Activated CD4-positive, CD25-positive, alpha-beta regulatory T cell treated with anti-CD3 and anti-CD28 coated beads, Interleukin-2, amount 50 U/mL, for 72 hours (primary cell): Measurements from ENCODE around the gene ZNF546.
A peak's percentile ranks its signal among the peaks of the same experiment; 100 is the strongest.
"Not testable (repeated sequence)": the region's sequence is repeated elsewhere in the genome, so short reads cannot be mapped to it uniquely, and the experiment has no call there.

ENCODE experiments used
- DNase-seq: peaks from one replicate; pipeline ENCODE4 v3.0.0; 2021

Gene ZNF546

GRCh38 chr19:39987167-39987566 lies 9.7 kb upstream of the ZNF546 start:
- no peak for DNase-seq

GRCh38 chr19:39987596-39987995 lies 9.3 kb upstream of the ZNF546 start:
- DNase-seq = no peak

DNA sequence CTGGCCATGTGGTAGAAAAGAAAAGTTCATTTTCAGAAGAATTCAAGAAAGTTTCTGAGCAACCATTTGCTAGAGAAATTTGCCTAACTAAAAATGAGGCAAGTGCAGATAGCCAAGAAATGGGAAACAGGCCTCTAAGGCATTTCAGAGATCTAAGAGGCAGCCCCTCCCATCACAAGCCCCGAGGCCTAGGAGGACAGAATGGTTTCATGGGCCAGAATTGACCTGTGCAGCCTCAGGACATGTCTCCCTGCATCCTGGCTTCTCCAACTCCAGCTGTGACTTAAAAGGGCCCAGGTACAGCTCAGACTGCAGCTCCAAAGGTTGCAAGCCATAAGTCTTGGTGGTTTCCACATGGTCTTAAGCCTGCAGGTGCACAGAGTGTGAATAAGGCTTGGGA lies 3.3 kb upstream of the ZNF546 start:
- no peak for DNase-seq

DNA sequence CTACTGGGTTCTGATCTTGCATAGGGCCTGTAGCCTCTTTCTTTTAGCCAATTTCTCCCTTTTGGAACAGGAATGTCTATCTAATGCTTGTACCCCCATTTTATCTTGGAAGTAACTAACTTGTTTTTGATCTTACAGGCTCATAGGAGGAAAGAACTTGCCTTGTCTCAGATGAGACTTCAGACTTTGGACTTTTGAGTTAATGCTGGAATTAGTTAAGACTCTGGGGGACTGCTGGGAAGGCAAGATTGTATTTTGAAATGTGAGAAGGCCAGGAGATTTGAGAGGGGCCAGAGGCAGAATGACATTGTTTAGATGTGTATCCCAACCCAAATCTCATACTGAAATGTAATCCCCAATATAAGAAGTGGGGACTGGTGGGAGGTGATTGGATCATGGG lies 2.5 kb upstream of the ZNF546 start:
- no peak for DNase-seq

GRCh38 chr19:39995794-39996193 lies 1.1 kb upstream of the ZNF546 start:
- DNase-seq = no peak

- DNase-seq = no peak
Measured at GRCh38 chr19:39996218-39996810, 546 bp upstream of the ZNF546 start.

DNA sequence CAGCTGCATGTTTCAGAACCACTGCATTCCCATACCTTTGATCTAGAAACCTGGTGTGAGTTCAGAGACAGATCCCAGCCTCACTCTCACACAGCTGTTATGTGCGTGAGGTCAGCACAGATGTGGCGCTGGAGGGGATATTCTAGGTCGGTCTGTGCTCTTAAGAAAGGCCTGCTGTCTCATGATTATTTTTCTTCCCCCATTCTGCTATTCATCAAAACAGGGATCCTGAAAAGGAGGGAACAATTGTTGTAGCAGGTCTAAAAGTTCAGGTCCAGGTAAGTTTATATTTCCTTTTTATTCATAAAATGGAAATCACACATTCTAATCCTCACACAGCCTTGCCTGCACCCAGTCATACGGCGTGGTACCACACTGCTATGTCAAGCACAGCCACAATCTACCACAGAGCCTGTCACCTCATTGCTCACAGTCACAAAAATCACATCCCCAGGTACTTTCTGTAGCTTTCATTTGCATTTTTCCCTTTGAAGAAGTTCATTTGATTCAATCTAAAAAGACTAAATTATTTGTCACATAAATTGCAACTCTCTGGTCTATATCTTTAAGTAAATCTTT lies 867 bp downstream of the ZNF546 start:
- DNase-seq = no peak

- no peak for DNase-seq
Measured at GRCh38 chr19:39998501-39998900, 1.6 kb downstream of the ZNF546 start.

GRCh38 chr19:40005691-40006272 lies 8.9 kb downstream of the ZNF546 start:
- no peak for DNase-seq

DNA sequence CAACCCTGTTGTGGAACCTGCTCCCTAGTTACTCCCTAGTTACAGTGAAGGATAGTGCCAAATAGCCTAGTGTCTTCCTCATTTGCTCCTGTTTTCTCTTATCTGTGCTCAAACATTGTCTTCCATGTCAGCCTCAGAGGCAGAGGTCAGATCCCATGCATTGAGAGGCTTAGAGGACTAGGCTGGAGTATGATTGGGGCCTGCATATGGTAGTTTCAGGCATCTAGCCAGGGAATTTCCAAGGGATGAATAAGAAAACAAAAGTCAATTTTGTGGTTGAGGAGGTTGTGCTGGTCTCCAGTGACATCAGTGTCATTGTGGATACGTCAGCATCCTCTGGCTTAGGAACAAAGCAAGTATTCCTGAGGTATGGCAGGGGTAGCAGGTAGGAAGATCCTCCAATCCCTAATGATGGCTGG lies 9.4 kb downstream of the ZNF546 start:
- no peak for DNase-seq

DNA sequence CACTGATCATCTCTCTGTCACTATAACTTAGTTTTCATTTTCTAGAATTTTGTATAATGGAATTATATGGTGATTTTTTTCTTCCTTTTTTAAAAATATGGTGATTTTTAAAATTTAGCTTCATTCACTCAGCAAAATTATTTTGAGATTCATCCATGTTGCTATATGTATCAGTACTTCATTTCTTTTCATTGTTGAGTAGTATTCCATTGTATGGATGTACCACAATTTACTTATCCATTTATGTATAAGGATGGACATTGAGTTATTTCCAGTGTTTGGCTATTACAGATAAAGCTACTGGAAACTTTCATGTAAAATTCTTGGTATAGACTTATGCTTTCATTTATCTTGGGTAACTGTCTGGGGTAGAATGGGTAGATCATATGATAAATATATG lies 12.8 kb downstream of the ZNF546 start:
- no peak for DNase-seq

- DNase-seq = no peak
Measured at GRCh38 chr19:40013991-40014390, 17.1 kb downstream of the ZNF546 start.

- DNase-seq = no peak
Measured at GRCh38 chr19:40023969-40024368, 27.1 kb downstream of the ZNF546 start.

GRCh38 chr19:40025938-40026596 lies 29.2 kb downstream of the ZNF546 start:
- DNase-seq = no peak

DNA sequence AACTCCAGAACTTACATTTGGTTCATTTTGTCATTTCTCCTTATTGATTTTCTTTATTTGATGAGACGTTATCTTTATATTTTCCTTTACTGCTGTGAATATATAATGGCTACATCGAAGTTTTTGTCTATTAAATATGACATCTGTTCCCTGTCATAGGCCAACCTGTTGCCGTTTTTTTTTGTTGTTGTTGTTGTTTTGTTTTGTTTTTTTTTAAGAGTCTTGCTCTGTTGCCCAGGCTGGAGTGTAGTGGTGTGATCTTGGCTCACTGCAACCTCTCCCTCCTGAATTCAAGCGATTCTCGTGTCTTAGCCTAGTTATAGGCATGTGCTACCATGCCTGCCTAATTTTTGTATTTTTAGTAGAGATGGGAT lies 29.7 kb downstream of the ZNF546 start:
- DNase-seq = no peak

DNA sequence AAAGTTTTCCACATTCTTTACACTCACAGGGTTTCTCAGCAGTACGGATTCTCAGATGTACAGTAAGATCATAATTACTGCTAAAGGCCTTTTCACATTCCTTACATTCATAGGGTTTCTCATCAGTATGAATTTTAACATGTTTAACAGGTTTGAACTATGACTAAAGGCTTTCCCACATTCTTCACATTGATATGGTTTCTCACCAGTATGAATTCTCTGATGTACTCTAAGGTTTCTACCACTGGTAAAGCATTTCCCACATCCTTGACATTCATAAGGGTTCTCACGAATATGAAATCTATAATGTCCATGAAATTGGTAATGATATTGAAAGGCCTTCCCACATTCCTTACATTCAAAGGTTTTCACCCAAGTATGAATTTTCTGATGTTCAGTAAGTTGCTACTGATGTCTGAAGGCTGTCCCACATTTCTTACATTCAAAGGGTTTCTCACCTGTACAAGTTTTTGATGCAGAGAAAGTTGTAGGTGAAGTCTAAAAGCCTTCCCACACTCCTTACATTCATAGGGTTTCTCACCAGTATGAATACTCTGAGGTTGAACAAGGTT lies 37.2 kb downstream of the ZNF546 start:
- DNase-seq = no peak

- DNase-seq = no peak
Measured at GRCh38 chr19:40035996-40036395, 39.1 kb downstream of the ZNF546 start.

GRCh38 chr19:40038047-40038446 lies 41.2 kb downstream of the ZNF546 start:
- not testable (repeated sequence) for DNase-seq

GRCh38 chr19:40041718-40042117 lies 44.9 kb downstream of the ZNF546 start:
- not testable (repeated sequence) for DNase-seq

DNA sequence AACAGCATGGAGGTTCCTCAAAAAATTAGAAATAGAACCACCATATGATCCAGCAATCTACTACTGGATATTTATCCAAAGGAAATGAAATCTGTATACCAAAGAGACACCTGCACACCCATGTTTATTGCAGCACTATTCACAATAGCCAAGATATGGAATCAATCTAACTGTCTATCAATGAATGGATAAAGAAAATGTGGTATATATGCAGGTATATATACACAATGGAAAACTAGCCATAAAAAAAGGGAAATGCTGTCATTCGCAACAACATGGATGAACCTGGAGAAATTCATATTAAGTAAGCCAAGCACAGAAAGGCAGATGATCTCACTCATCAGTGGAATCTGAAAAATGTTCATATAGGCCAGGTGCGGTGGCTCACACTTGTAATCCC lies 56.6 kb downstream of the ZNF546 start:
- no peak for DNase-seq

- DNase-seq = no peak
Measured at GRCh38 chr19:40054632-40055031, 57.8 kb downstream of the ZNF546 start.

- DNase-seq = no peak
Measured at GRCh38 chr19:40055049-40055448, 58.2 kb downstream of the ZNF546 start.

DNA sequence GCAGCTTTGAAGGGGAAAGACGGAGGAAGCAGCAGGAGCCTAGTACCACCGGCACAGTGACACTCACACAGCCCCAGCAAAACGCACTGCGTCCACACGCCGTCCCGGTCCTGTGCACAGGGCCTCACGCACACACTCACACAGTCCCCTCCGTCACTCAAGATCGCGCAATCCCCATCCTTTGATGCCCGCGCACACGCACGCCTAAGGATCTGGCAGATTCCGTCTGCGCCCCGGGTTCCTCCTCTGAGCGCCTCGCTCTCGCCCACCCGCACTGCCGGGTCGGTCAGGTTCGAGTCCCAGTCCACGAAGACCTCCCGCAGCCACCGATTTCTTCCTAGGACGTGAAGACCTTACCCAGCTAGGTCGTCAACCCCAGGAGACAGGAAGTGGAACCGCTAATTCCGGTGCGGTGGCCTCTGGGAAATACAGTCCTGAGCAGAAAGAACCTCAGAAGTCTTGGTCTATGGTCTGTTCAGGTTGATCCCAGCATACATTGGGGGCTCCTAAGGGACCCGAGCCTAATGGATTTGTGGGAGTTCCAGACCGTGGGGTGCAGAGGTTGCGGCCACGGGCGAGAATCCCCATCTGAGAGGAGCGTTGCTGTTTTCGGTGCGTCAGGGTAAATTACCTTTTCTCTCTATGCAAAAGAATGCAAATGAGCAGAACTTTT lies 59.1 kb downstream of the ZNF546 start, which contains the start of gene ZNF780B:
ZNF780B (minus strand) TSS at position 400 of the 673 bp plus-strand sequence. CDS start 5,899 bp downstream, outside the sequence.
- DNase-seq = peak; percentile 67
